Suprapubic skin (tissue), 4 donors: ENCODE results near the gene ACSL3. TPM values are rescaled to one million over a fixed set of nuclear protein-coding genes. Genes with fewer than 3 reads are reported as not detected.

ENCODE experiments used
- DNase-seq, 2 donors: peaks; one replicate each; pipeline ENCODE4 v3.0.0-alpha.2; 2019; ENCODE audit warnings: low spot score in 2 of 2
- H3K27ac ChIP-seq: fragments of 200-600 bp; sonication (generic); one replicate; pipeline ENCODE4 v1.5.1; 2019
- H3K27me3 ChIP-seq: fragments of 200-600 bp; sonication (generic); one replicate; pipeline ENCODE4 v1.5.1; 2019
- H3K36me3 ChIP-seq: fragments of 200-600 bp; sonication (generic); one replicate; pipeline ENCODE4 v1.5.1; 2019
- H3K4me1 ChIP-seq: fragments of 200-600 bp; sonication (generic); one replicate; pipeline ENCODE4 v1.5.1; 2019
- H3K4me3 ChIP-seq: fragments of 200-600 bp; sonication (generic); one replicate; pipeline ENCODE4 v1.5.1; 2019; ENCODE audit warnings: mild to moderate bottlenecking
- H3K9me3 ChIP-seq: fragments of 200-600 bp; sonication (generic); one replicate; pipeline ENCODE4 v1.5.1; 2019
- CTCF ChIP-seq, 2 donors: fragments of 200-600 bp in 1 of 2; fragments of 450-650 bp in 1 of 2; sonication (generic) in 1 of 2; IDR thresholded peaks; one replicate each; pipeline ENCODE4 v1.5.1; 2016 to 2019; ENCODE audit warnings: antibody characterized with exemption in 2 of 2, mild to moderate bottlenecking in 1 of 2, moderate library complexity in 1 of 2
- EP300 ChIP-seq: sonication (generic); formaldehyde crosslinking; IDR thresholded peaks from one replicate; pipeline ENCODE4 v1.6.1; 2017; ENCODE audit warnings: antibody characterized with exemption
- POLR2A ChIP-seq, 2 donors: fragments of 450-650 bp; IDR thresholded peaks; one replicate each; pipeline ENCODE4 v1.6.1; 2017; ENCODE audit warnings: antibody characterized with exemption in 2 of 2, mild to moderate bottlenecking in 2 of 2, moderate library complexity in 2 of 2
- POLR2AphosphoS5 ChIP-seq, 3 donors: sonication (generic); formaldehyde crosslinking; IDR thresholded peaks; one replicate each; pipeline ENCODE4 v1.6.1; 2017; ENCODE audit warnings: antibody characterized with exemption in 3 of 3
- WGBS: methylation state at CpG from one replicate; pipeline ENCODE4 v1.1.5; 2018; 5-methylcytosine and 5-hydroxymethylcytosine counted together
- total RNA-seq, 4 donors: library from RNA; depleted of rRNA; stranded (reverse); fragments of >200 nt; gene quantifications; one replicate each; pipeline ENCODE4 v1.1.0, GENCODE V29; 2016

The ACSL3 gene
- total RNA-seq, 4 donors from 2014 or later = 46.6 to 154 (median 60.2) TPM

GRCh38 chr2:222883420-222883819 is 22.6 kb downstream of the ACSL3 start:
- TF ChIP-seq CTCF (IDR thresholded peaks at IDR 0.05) = no peak
- no peak for TF ChIP-seq POLR2A (IDR thresholded peaks at IDR 0.05)
- no peak for TF ChIP-seq POLR2AphosphoS5 (IDR thresholded peaks at IDR 0.05)
- no peak for TF ChIP-seq EP300
- Histone ChIP-seq H3K36me3 (no peaks in the 10 kb centered on the region), H3K27ac (no peak overlapping the region), H3K4me1 (peaks cover 31% of the 10 kb centered on the region), H3K4me3 (no peak overlapping the region), H3K9me3 (no peaks in the 10 kb centered on the region), H3K27me3 (no peaks in the 10 kb centered on the region)
- no peak for DNase-seq
- 90% methylated on average over 3 of the region's 3 CpGs for WGBS

DNA sequence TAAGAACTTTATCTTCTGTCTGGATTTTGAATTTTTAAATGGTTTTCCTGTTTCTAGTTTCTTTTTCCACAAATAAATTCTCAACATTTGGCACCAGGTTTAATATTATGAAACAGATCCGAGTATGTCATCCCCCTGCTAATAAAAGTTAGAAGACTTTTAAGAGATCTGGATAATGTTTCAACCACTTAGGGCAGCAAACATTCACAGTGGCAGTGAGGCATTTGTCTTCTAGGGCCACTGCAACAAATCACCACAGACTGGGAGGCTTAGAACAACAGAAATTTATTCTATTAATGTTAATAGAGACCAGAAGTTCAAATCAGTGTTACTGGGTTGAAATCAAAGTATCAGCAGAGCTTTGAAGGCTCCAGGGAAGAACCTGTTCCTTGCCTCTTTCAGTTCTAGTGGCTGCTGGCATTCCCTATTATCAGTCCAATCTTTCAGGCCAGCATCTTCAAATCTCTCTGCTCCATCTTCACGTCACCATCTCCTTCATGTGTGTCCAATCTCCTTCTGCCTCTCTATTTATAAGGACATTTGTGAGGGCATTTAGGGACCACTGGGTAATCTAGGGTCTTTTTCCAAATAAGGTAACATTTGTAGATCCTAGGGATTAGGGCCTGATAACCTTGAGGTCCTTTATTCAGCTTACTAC is 23.4 kb downstream of the ACSL3 start:
- TF ChIP-seq EP300 (no peak), POLR2AphosphoS5 (IDR thresholded peaks at IDR 0.05) (no peak), CTCF (IDR thresholded peaks at IDR 0.05) (no peak), POLR2A (IDR thresholded peaks at IDR 0.05) (no peak)
- no peak for DNase-seq
- Histone ChIP-seq H3K36me3 (no peaks in the 10 kb centered on the region), H3K27me3 (no peaks in the 10 kb centered on the region), H3K4me3 (no peak overlapping the region), H3K4me1 (peaks cover 26% of the 10 kb centered on the region), H3K27ac (no peak overlapping the region), H3K9me3 (no peaks in the 10 kb centered on the region)
- WGBS = 29% methylated on average over 2 of the region's 2 CpGs

GRCh38 chr2:222884805-222885424 is 24.1 kb downstream of the ACSL3 start:
- Histone ChIP-seq H3K4me3 (no peak overlapping the region), H3K27ac (no peak overlapping the region), H3K9me3 (no peaks in the 10 kb centered on the region), H3K36me3 (no peaks in the 10 kb centered on the region), H3K27me3 (no peaks in the 10 kb centered on the region), H3K4me1 (peaks cover 26% of the 10 kb centered on the region)
- TF ChIP-seq POLR2AphosphoS5 (IDR thresholded peaks at IDR 0.05) (no peak), POLR2A (IDR thresholded peaks at IDR 0.05) (no peak), CTCF (IDR thresholded peaks at IDR 0.05) (no peak), EP300 (no peak)
- DNase-seq = no peak
- WGBS = 38% methylated on average over 5 of the region's 5 CpGs

DNA sequence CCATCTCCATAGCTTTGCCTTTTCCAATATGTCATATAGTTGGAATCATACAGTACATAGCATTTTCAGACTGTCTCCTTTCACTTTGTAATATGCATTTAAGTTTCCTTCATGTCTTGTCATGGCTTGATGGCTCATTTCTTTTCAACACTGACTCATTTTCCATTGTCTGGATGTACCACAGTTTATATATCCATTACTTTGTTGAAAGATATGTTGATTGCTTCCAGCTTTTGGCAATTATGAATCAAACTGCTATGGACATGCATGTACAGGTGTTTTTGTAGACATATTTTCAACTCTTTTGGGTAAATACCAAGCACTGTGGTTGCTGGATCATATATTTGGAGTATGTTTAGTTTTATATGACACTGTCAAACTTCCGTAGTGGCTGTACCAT is 26.3 kb downstream of the ACSL3 start:
- TF ChIP-seq POLR2AphosphoS5 (IDR thresholded peaks at IDR 0.05) = no peak
- no peak for TF ChIP-seq CTCF (IDR thresholded peaks at IDR 0.05)
- TF ChIP-seq POLR2A (IDR thresholded peaks at IDR 0.05) = no peak
- no peak for TF ChIP-seq EP300
- WGBS = 87% methylated on average over 1 of the region's 1 CpG
- no peaks in the 10 kb centered on the region for H3K9me3 ChIP-seq
- no peak overlapping the region for H3K27ac ChIP-seq
- DNase-seq = no peak
- H3K4me1 ChIP-seq = peaks cover 27% of the 10 kb centered on the region
- no peaks in the 10 kb centered on the region for H3K27me3 ChIP-seq
- H3K4me3 ChIP-seq = no peak overlapping the region
- H3K36me3 ChIP-seq = no peaks in the 10 kb centered on the region

- H3K9me3 ChIP-seq = no peaks in the 10 kb centered on the region
- H3K27me3 ChIP-seq = no peaks in the 10 kb centered on the region
- no peak for TF ChIP-seq POLR2AphosphoS5 (IDR thresholded peaks at IDR 0.05)
- no peaks in the 10 kb centered on the region for H3K36me3 ChIP-seq
- peaks cover 23% of the 10 kb centered on the region for H3K4me1 ChIP-seq
- 94% methylated on average over 7 of the region's 7 CpGs for WGBS
- DNase-seq = no peak
- H3K4me3 ChIP-seq = no peak overlapping the region
- no peak overlapping the region for H3K27ac ChIP-seq
Measured at GRCh38 chr2:222888716-222889115, 27.9 kb downstream of the ACSL3 start.
